ENCODE results near the gene DLX1.
"Not testable (repeated sequence)": the region's sequence is repeated elsewhere in the genome, so short reads cannot be mapped to it uniquely, and the experiment has no call there.

Gene DLX1

DNA sequence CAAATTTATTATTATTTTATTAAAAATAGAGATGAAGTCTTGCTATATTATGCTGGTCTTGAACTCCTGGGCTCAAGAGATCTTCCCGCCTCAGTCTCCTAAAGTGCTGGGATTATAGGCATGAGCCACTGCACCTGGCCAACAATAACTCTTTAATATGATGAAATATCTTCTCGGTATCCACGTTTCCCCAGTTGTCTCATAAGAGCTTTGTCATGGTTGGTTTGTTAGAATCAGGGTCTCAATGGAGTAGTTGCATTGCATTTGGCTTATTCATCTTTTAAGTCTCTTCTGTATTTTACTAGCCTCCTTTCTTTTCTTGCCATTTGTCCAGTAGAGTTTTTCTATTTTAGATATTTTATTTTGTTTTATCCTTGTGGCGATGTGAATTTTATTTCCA is 50.1 kb downstream of the DLX1 start:
- DNase-seq (ENCODE audit: low read depth, low spot score): no peak
- in situ Hi-C loops (cut with HindIII; ENCODE audit: low sequenced_read_pairs): no loop called here
- H3K4me3 ChIP-seq (ENCODE audit: low read depth, low read length): no peak overlapping the region
- no peak for TF ChIP-seq CTCF (IDR thresholded peaks at IDR 0.05; ENCODE audit: low read depth, low read length)

DNA sequence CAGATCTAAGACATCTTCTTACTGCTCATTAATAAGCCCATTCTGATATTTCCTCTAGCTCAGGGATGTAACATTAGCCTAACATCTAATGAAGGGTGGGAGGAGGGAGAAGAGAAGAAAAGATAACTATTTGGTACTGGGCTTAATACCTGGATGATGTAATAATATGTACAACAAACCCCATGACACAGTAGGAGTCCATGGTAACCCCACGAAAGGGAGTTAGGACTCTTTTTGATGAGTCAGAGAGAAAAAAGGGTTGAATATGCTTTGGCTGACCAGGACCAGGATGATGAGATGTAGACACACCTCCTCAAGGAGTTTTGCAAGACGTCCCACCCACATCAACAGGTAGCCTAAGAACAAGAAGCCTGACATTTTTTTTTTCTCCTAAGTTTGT is 51.8 kb downstream of the DLX1 start:
- no peak for DNase-seq (ENCODE audit: low read depth, low spot score)
- no peak overlapping the region for H3K4me3 ChIP-seq (ENCODE audit: low read depth, low read length)
- no peak for TF ChIP-seq CTCF (IDR thresholded peaks at IDR 0.05; ENCODE audit: low read depth, low read length)
- in situ Hi-C loops (cut with HindIII; ENCODE audit: low sequenced_read_pairs): no loop called here

DNA sequence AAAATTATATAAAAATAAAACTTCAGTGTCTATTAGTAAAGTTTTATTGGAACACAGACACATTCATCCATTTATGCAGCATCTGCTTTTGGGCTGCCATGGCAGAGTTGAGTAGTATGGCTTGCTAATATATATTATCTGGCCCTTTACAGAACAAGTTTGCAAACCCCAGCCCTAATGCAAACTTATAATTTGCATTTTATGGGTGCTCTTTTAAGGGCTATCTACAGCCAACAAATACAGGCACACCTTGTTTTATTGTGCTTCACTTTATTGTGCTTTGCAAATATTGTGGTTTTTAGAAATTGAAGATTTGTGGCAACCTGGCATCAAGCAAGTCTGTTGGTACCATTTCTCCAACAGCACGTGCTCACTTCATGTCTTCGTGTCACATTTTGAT is 52.6 kb downstream of the DLX1 start:
- DNase-seq (ENCODE audit: low read depth, low spot score): no peak
- in situ Hi-C loops (cut with HindIII; ENCODE audit: low sequenced_read_pairs): no loop called here
- H3K4me3 ChIP-seq (ENCODE audit: low read depth, low read length): no peak overlapping the region
- no peak for TF ChIP-seq CTCF (IDR thresholded peaks at IDR 0.05; ENCODE audit: low read depth, low read length)

GRCh38 chr2:172138727-172139126 is 53.4 kb downstream of the DLX1 start:
- DNase-seq (ENCODE audit: low read depth, low spot score); in situ Hi-C loops (cut with HindIII; ENCODE audit: low sequenced_read_pairs); H3K4me3 ChIP-seq (ENCODE audit: low read depth, low read length): not testable (repeated sequence)

All from astrocyte of the spinal cord (primary cell).